MCF 10A (cell line): Measurements from ENCODE around the gene THEMIS. TPM values are rescaled to one million over a fixed set of nuclear protein-coding genes. Genes with fewer than 3 reads are reported as not detected.

Source experiments
- BruUV-seq: library from RNA; stranded (reverse); fragments of 400-500 nt; replicated peaks from 2 replicates; lab custom pipeline; 2021; lab: Mats Ljungman, UMichigan
- CTCF ChIA-PET: fragments of 300-600 bp; sonication (Branson Sonifier 250); formaldehyde crosslinking; extraction: SDS; loops from one replicate; lab custom pipeline; 2021; ENCODE audit warnings: antibody characterized with exemption, inconsistent platforms; lab: Yijun Ruan, JAX
- POLR2A ChIA-PET: fragments of 300-600, 350-650 bp; sonication (Branson Sonifier 250); formaldehyde crosslinking; extraction: SDS; loops from one replicate; lab custom pipeline; 2020; ENCODE audit warnings: antibody characterized with exemption, inconsistent platforms; lab: Yijun Ruan, JAX
- DNase-seq: peaks from one replicate; pipeline ENCODE4 v3.0.0-alpha.2; 2018; ENCODE audit not compliant: unreplicated experiment
- H3K27ac Mint-ChIP-seq: one replicate; pipeline ENCODE4 v1.8.0; 2022; ENCODE audit warnings: mild to moderate bottlenecking, low read depth, mixed read lengths; ENCODE audit not compliant: unreplicated experiment
- H3K27me3 Mint-ChIP-seq: one replicate; pipeline ENCODE4 v1.8.0; 2022; ENCODE audit warnings: mixed read lengths; ENCODE audit not compliant: insufficient read depth, unreplicated experiment
- H3K36me3 Mint-ChIP-seq: one replicate; pipeline ENCODE4 v1.8.0; 2022; ENCODE audit warnings: mild to moderate bottlenecking, moderate library complexity, mixed read lengths; ENCODE audit not compliant: insufficient read depth, unreplicated experiment
- H3K4me1 Mint-ChIP-seq: one replicate; pipeline ENCODE4 v1.8.0; 2022; ENCODE audit warnings: mixed read lengths; ENCODE audit not compliant: insufficient read depth, unreplicated experiment
- H3K4me3 Mint-ChIP-seq: one replicate; pipeline ENCODE4 v1.8.0; 2022; ENCODE audit warnings: mild to moderate bottlenecking, moderate library complexity, mixed read lengths; ENCODE audit not compliant: unreplicated experiment
- H3K9me3 Mint-ChIP-seq: one replicate; pipeline ENCODE4 v1.8.0; 2022; ENCODE audit warnings: mixed read lengths; ENCODE audit not compliant: unreplicated experiment
- CTCF ChIP-seq: fragments of 200-600 bp; IDR thresholded peaks from one replicate; pipeline ENCODE4 v1.8.0; 2022; ENCODE audit warnings: antibody characterized with exemption, mild to moderate bottlenecking; ENCODE audit not compliant: unreplicated experiment
- intact Hi-C: fragments of 100-400 bp; cut with micrococcal nuclease; formaldehyde crosslinking; loops from 2 replicates; pipeline ENCODE4 v1.14.1; 2022
- total RNA-seq: library from RNA; stranded (reverse); gene quantifications from 2 replicates; pipeline ENCODE4 v1.2.3, GENCODE V29; 2022

Gene THEMIS
- total RNA-seq, 1 experiment from 2014 or later = not detected

GRCh38 chr6:127716465-127716864, 184.4 kb downstream of the THEMIS start:
- BruUV-seq = no TSS peak
- POLR2A ChIA-PET = interaction anchor here (0.7 kb wide), 1 partner anchor 819 kb away, joined by 4 read pairs; no protein-coding TSS in a partner anchor
- no peaks in the 10 kb centered on the region for H3K36me3 Mint-ChIP-seq
- H3K4me3 Mint-ChIP-seq = no peak overlapping the region
- no peak for DNase-seq
- TF ChIP-seq CTCF = no peak
- H3K9me3 Mint-ChIP-seq = no peaks in the 10 kb centered on the region
- intact Hi-C loops = no loop called here
- no peak overlapping the region for H3K27ac Mint-ChIP-seq
- H3K4me1 Mint-ChIP-seq = no peaks in the 10 kb centered on the region
- CTCF ChIA-PET = interaction anchor here (0.7 kb wide), 2 partner anchors 27 to 270 kb away, joined by 3 read pairs; no protein-coding TSS in a partner anchor
- H3K27me3 Mint-ChIP-seq = peaks cover 76% of the 10 kb centered on the region

- CTCF ChIA-PET = interaction anchor here (0.6 kb wide), 1 partner anchor 30 kb away, joined by 6 read pairs; no protein-coding TSS in a partner anchor
- DNase-seq = no peak
- Mint-ChIP-seq H3K4me3 (no peak overlapping the region), H3K9me3 (no peaks in the 10 kb centered on the region), H3K36me3 (no peaks in the 10 kb centered on the region), H3K27ac (no peak overlapping the region), H3K27me3 (peaks cover 79% of the 10 kb centered on the region), H3K4me1 (no peaks in the 10 kb centered on the region)
- POLR2A ChIA-PET = interaction anchor here (0.6 kb wide), 1 partner anchor 11 kb away, joined by 3 read pairs; no protein-coding TSS in a partner anchor
- BruUV-seq = no TSS peak
- intact Hi-C loops = no loop called here
- TF ChIP-seq CTCF = no peak
Observed at GRCh38 chr6:127710668-127711067, 190.2 kb downstream of the THEMIS start.

- no peak for DNase-seq
- intact Hi-C loops = no loop called here
- no peaks in the 10 kb centered on the region for H3K4me1 Mint-ChIP-seq
- H3K36me3 Mint-ChIP-seq = no peaks in the 10 kb centered on the region
- no peak overlapping the region for H3K27ac Mint-ChIP-seq
- no peaks in the 10 kb centered on the region for H3K9me3 Mint-ChIP-seq
- no TSS peak for BruUV-seq
- peaks cover 60% of the 10 kb centered on the region for H3K27me3 Mint-ChIP-seq
- ChIA-PET POLR2A (no interaction called here), CTCF (interaction anchor here (0.6 kb wide), 1 partner anchor 315 kb away, joined by 4 read pairs; no protein-coding TSS in a partner anchor)
- no peak for TF ChIP-seq CTCF
- no peak overlapping the region for H3K4me3 Mint-ChIP-seq
Observed at GRCh38 chr6:127706216-127706615, 194.6 kb downstream of the THEMIS start.

GRCh38 chr6:127695108-127695507, 205.8 kb downstream of the THEMIS start:
- intact Hi-C loops = no loop called here
- H3K36me3 Mint-ChIP-seq = no peaks in the 10 kb centered on the region

More at GRCh38 chr6:127695108-127695507, 205.8 kb downstream of the THEMIS start:
- H3K27me3 Mint-ChIP-seq = peaks cover 56% of the 10 kb centered on the region
- ChIA-PET POLR2A (no interaction called here), CTCF (interaction anchor here (0.6 to 0.8 kb wide), 2 partner anchors 42 to 162 kb away, joined by 3 to 4 read pairs; no protein-coding TSS in a partner anchor)
- no peaks in the 10 kb centered on the region for H3K4me1 Mint-ChIP-seq
- BruUV-seq = no TSS peak
- no peak for TF ChIP-seq CTCF
- H3K4me3 Mint-ChIP-seq = no peak overlapping the region
- H3K9me3 Mint-ChIP-seq = no peaks in the 10 kb centered on the region
- DNase-seq = no peak
- H3K27ac Mint-ChIP-seq = no peak overlapping the region
